ENCODE measurements around the gene ZNF771.

The ZNF771 gene

DNA sequence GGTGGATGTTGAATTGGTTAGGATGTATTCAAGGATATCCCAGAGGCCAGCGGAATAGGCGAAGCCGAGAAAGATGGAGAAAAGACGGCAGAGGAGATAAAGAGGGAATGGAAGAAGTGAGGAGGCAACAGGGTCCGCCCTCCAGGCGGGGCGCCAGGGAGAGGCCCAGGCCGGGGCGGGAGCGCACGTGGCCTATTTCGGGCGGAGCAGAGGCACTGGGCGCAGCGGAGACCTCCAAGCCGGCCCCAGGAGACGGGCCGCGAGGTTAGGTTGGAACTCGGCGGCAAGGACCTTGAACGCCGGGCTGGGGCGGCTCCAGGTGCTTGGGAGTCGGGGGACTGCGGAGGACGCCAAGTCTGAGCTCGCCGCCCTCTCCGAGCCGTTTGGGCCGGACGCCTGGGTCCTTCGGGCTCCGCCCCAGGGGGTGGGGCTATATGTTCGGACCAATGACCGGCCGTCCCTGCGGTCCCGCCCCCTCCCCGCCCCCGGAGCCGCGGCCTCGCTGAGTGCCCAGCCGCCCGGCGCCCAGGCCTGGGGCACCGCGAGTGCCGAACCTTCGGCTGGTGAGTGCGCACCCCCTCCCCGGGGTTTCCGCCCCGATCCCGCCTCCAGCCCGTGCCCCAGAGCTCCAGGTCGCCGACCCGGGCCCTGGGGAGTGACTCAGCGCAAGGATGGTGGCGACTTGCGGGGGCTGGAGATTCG, at the start of gene ZNF771:
Gene ZNF771, plus strand, starts transcription at position 505 of the 702 bp plus-strand sequence. CDS start 448 bp downstream, outside the sequence.
- peak; percentile 90 for DNase-seq (ENCODE audit: low spot score)

DNA sequence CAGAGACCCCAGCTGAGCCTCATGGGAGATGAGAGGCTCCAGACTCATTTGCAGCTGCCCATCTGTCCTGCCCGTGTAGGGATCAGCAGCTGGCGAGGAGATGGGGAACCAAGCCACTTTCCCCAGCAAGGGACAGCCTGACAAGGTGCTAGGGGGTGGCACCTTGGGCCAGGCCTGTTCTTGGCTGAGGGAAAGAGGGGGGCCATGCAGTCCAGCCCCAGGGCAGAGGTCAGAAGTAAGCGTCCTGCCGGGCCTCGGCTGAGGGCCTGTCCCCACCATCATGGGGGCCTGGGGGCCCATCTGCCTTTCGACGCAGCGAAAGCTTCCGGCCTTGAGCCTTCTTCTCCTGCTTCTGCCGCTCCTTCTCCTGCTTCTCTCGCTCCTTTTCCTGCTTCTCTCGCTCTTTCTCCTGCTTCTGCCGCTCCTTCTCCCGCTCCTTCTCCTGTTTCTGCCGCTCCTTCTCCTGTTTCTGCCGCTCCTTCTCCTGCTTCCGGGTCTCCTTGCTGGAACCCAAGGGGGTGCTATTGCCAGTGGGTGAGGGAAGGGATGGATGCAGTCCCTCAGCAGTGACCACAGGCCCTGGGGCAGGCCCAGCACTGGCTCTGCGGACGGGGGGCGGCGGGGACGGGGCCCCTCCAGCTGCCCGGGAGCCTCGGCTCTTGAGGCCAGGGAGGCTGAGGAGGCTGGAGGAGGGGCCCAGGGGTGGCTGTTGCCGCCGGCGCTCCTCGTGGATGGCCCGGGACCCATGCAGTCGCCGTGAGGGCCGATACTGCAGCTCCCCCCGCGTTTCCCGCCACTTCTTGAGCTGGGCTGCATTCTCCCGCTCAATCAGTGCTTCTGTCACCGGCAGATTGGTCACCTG, 49.5 kb upstream of the ZNF771 start:
- no peak for DNase-seq (ENCODE audit: low spot score)

DNA sequence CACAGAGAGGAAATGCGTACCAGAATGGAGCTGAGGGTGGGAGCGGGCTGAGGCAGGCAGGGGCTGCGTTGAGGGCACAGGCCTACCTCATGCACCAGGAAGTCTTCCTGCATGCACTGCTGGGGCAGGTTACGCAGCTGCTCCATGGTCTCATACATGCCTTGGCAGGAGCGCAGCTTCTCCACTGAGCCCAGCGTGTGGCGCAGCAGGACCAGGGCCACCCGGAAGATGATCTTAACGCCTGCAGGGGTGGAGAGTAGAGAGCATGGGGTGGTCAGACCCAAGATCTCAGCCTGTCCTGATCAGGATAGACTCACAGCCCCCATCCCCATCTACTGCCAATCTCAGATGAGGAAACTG, 48.8 kb upstream of the ZNF771 start:
- no peak for DNase-seq (ENCODE audit: low spot score)

DNA sequence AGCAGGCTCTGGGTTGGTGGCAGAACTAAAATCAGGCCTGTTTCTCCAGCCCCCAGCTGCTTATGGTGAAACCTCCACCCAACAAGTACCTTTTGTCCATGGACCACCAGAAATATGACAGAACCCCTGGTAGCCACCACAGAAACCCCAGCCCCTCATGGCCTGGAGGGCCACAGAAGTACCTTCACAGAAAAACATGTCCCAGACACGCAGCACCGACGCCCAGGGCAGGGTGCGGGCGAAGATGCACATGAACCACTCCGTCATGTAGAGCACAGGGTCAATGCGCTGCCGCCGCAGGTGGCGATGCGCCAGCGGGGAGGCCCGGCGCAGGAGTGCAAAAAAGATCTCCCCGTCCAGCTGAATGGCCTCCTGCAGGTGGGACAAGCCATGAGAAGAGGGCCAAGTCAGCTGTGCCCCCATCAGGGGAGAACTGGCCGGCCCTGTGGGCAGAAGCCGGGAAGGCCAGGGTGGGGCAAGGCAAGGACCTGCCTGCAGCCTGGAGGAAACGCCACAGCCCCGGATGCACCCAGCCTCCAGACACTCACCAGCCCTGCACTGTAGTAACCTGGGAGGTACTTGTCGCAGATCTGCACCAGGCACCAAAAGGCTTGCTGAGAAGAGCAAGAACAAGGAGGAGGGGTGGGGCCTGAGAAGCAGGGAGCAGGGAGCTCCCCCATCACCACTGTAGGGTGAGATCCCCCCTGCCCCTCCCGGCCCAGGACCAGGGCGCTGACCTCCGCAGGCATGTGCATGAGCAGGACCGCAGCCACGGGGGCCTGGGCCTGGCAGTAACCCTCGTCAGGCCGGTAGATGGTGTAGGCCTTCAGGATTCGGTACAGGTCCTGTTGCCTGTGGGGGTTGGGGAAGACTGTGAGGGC, 48.2 kb upstream of the ZNF771 start:
- DNase-seq (ENCODE audit: low spot score): no peak

DNA sequence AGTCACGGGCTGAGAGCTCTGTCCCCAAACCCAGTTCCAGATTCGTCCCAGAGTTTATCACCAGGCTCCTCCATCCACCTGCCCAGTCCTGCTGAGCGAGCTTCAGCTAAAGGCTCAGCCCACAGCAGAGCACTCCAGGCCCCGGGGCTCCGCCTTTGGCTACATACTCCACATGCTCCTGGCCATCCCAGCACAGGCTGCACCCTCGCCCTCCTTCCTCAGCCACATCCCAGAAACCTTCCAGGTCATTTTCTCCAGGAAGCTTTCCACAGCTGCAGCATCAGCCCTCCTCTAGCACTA, 47.6 kb upstream of the ZNF771 start:
- DNase-seq (ENCODE audit: low spot score): no peak

DNA sequence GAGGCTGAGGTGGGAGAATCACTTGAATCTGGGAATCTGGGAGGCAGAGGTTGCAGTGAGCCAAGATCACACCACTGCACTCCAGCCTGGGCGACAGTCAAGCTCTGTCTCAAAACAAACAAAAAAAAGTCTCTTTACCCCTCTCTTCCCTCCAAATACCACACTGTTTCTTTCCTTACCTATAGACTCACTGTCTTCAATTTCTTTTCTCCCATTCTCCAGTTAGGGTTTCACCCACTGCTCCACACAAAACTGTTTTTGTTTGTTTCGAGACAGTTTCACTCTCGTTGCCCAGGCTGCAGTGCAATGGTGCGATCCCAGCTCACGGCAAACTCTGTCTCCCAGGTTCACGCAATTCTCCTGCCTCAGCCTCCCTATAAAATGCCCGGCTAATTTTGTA, 46.2 kb upstream of the ZNF771 start:
- no peak for DNase-seq (ENCODE audit: low spot score)

DNA sequence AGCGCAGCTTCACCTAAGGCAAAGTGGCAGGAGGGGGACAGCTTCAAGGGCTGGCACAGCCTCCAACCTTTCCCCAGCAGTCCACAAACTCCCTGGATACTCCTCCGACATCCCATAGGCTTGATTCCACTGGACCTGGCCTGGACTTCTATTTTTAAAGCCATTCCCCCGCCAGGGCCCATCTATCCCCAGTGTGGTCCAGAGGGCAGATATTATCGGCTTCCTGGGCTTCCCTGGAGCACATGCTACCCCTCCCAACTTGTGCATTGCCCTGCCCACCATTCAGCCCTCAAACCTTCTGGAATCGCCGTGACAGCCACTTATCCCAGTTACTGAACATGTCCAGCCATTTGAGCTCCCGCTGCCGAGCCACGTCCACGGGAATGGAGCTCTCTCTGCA, 42.2 kb upstream of the ZNF771 start:
- no peak for DNase-seq (ENCODE audit: low spot score)

DNA sequence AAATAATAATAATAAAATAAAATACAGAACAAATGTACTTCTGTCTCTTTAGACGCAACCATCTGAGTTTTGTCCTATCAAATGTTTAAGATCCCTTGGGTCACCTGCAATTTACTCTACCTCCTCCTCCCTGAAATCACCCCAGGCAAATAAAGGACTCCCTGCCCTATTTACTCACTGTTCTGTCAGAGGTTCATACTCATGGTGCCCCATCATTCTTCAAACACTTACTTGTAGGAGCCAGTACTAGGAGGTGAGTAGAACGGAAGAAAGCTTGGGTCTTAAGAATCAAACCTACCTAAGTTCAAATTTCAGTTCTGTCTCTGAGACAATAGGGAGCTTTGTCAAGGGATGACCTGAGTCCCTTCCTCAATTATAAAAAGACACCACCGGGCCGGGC, 40.9 kb upstream of the ZNF771 start:
- no peak for DNase-seq (ENCODE audit: low spot score)

DNA sequence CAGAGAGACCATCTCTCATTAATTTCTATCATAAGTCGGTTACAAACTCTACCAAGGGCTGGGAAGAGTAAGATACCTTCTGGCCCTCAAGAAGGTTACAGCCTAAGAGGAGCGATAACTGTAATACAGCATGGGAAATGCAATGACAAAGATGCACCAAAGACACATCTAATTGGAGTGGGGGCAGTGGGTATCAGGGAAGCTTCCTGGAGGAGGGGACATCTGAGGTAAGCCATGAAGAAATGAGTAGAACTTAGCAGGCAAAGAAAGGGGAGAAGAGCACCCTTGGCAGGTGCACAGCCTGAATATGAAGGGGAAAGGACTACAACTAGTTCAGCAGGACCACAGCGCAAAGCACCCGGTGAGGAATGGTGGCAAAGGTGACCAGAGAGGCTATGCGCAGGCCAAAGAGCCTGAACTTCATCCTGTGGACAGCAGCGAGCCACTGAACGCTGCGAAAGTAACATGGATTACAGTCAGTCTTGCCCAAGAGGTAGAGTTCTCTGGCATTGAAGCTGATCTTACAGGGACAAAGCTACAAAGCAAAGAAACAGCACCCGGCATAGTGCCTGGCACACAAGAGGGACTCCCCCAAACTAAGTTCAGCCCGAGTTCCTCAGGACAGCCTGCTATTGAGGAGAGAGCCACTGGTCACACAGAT, 39.9 kb upstream of the ZNF771 start:
- DNase-seq (ENCODE audit: low spot score): no peak

DNA sequence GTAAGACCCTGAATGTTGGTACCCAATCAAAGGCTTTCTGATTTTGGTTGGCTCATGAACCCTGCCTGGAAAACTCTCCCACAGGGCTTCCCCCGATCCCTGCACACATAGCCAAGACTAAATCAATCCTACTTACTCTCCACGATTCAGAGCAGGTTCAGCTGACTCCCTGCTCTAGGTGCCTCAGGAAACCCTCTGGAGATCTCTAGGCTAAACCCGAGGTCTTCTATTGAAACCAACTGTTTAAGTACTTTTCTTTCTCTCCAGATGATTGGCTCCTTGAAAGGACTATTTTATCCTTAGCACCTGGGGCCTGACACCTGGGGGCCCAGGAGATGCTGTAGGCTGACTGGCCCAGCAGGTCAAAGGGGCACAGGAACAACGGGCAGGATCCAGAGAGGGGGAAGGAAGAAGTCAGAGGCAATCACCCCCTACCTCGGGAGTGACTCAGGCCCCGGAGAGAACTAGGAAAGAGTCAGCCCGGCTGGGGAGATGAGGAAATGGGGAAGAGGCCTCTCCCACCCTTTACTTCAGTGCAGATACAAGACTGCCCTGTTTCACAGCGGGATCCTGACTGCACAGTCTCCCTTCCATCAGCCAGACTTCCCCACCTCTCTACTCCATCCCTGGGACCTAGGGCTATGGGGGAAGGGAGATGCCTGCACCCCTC, 39.1 kb upstream of the ZNF771 start:
- DNase-seq (ENCODE audit: low spot score): peak; percentile 77

DNA sequence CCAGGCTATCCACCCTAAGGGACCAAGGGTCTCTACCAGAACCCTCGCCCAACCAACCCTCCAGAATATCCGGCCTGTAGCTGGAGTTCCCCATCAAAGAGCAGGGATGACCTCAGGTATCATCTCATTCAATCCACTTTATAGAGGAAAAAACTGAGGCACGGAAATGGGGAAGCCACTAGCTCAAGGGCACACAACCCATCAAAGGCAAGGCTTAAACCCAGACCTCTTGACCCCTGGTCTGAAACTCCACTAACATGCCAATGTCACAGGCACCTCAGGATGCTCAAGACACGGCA, 38.7 kb upstream of the ZNF771 start:
- peak; percentile 1 for DNase-seq (ENCODE audit: low spot score)

DNA sequence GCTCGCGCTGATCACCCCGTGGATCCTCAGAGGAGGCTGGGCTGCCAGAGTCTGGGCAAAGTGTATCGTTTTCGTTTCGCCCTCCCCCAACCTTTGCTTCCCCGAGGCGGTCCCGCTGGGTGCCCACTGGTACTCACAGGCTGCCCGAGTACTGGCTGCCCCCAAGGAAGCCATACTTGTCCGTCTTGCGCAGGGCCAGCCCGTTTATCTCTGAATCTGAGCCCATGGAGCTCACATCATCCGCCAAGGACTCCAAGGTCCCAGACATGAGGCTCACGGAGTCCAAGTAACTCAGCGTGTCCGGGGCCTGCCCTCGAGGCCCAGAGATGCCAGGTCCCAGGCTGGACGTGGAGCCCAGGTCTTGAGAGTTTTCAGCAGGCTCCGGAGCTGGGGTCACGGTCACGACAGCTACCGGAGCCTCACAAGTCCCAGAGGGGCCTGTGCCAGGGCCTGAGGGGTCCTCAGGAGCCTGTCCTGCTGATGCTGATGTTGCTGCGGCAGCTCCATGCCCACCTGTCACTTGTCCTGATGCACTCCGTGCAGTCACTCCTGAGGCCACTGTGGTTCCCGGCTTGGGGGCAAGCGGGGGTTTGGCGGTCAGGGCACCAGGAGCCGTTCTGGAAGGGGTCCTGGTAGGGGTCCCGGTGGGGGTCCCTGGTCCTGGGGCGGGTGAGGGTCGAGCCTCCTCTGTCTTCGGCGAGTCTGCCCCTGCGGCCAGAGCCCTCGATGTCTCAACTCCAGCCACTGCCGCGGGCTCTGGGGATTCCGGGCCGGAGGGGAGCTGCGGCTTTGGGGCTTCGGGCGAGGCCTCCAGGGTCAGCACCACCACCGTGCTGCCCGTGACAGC, 38.1 kb upstream of the ZNF771 start:
- DNase-seq (ENCODE audit: low spot score): peak; percentile 9

DNA sequence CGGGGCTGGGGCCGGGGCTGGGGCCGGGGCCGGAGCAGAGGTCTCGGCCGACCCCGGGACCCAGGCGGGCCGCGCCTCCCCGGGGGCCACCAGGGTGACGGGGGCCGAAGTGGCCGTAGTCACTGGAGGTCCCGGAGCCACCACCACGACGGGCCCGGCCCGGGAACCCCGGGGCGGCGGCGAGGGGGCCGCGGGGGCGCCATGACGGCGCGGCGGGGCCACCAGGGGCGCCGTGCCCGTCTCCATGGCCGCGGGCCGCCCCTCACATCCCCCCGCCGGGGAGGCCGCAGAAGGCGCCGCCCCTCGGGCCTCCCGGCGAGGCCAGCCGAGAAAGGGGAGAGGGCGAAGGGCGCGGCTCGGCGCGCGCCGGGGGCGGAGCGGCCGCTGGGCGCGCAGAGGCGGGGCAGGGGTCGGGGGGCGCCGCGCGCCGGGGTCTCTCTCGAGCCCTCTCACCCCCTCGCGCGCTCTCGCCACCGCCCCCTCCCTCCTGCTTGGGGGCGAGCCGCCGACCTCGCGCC, 37.4 kb upstream of the ZNF771 start:
- no peak for DNase-seq (ENCODE audit: low spot score)

DNA sequence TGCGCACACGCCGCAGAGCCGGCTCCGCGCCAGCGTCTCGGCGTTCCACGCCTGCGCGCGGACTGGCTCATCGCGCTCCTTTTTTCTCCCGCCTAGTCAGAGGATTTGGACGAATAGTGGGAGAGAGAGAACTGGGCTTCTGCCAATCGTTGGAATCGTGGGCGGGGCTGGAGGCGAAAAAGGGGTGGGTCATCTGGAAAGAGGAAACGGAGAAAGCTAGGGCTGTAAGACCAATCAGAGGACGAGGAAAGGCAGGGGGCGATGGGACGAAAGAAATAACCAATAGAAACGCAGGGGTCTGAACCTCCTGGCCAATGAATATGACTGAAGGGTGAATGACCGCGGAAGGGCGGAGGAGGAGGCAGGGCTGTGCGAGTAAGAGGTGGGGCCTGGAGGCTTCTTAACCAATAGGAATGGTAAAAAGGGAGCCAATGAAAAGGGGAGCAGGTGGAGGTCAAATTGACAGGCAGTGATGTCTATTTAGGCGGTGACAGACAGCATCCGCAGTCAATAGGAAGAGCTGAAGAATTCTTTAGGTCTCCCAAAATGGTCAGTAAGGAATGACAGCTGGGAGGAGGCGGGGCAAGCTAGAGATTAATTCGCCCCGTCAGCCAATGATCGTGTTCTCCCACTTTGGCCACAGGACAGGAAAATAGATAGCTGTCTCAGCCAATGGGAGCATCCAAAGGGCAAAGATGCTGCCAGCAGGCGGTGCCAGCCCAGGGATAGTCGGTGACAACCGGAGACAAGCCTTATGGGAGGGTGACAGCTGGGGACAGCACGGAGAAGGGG, 36.8 kb upstream of the ZNF771 start, which contains the start of gene TBC1D10B:
Gene TBC1D10B, minus strand, starts transcription at position 39 of the 792 bp plus-strand sequence. CDS start 311 bp downstream, outside the sequence.
- peak; percentile 100 for DNase-seq (ENCODE audit: low spot score)

DNA sequence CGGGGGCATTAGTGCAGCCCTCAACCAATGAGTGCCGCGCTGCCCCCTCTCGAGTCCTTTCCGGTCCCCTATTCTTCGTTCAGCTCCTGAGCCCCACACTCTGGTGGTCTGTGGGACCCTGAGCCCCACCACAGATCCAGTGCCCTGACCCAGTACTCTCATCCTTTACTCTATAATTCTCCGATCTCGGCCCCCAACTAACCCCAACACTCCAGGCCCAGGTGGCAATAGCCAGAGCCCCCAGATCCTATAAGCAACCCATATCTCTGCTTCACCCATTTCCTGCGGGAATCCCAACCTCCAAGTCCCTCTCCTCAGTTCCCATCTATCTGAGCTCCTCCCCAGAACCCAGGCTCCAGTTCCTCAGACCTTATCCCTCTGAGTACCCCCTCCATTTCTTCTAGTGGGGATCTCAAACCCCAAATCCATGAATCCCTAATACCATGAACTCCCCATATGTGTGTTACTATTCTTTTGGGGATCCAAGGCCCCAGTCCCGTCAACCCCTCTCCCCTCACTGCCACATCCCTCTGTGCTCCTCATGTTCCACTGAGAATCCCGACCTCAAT, 36.1 kb upstream of the ZNF771 start:
- DNase-seq (ENCODE audit: low spot score): no peak

DNA sequence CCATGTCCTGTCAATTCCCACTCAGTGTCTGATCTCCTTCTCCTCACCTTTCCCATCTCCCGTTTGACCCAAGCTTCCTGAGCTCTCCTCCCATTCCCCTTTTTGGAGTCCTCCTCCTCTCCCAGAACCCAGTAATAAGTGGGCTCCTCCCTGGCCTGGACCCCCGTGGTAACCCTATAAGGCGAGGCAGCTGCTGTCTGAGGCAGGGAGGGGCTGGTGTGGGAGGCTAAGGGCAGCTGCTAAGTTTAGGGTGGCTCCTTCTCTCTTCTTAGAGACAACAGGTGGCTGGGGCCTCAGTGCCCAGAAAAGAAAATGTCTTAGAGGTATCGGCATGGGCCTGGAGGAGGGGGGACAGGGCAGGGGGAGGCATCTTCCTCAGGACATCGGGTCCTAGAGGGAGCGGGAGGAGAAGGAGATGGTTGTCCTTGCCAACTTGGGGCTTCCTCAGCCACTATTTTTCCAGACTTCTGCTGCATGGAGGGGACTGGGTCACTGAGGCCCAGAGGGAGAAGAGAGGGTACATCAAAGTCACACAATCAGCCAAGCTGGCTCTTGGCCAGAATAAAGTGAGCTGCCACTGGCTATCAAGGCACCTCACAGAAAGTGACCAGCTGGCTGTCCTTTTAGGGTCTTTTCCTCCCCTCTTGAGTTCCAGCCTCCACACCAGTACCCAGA, 35.2 kb upstream of the ZNF771 start:
- DNase-seq (ENCODE audit: low spot score): no peak

DNA sequence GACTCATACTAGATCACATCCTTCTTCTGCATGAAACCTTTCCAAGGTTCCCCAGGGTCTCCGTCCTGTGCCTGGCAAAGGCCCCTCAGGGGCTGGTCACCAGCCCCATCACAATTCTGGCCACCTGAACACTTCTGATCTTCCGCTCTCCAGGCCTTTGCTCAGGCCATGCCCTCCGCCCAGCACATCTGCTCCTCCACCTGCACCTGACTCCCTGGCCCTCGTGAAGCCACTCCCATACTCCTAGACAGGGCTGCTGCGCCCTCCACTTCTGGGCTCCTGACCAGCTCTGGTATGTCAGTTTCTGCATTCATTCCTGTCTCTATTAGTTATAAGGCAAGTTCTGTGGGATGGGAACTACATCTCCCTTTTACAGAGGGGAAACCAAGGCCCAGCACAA, 34.7 kb upstream of the ZNF771 start:
- no peak for DNase-seq (ENCODE audit: low spot score)

DNA sequence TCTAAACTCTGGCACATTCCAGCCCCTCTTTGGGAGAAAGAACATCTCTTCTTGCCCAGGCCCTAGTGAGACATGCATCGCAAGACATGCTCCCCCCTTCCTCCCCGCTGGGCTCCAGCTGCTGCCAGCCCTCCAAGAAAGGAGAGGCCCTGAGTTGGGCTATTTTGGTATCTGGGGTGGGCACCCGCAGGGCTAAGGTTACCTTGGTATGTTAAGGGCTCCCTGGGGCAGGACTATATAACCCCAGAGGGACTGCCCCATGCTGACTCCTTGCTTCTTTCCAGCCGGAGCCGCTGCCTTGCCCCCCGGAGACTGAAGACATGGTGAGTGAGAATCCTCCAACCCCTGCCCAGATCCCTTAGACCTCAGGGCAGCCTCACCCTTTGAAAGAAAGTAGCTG, 32.9 kb upstream of the ZNF771 start, which contains the start of gene MYL11:
Gene MYL11, plus strand, starts transcription at position 265 of the 400 bp plus-strand sequence. Its CDS starts 56 bp downstream, at position 321.
- no peak for DNase-seq (ENCODE audit: low spot score)

DNA sequence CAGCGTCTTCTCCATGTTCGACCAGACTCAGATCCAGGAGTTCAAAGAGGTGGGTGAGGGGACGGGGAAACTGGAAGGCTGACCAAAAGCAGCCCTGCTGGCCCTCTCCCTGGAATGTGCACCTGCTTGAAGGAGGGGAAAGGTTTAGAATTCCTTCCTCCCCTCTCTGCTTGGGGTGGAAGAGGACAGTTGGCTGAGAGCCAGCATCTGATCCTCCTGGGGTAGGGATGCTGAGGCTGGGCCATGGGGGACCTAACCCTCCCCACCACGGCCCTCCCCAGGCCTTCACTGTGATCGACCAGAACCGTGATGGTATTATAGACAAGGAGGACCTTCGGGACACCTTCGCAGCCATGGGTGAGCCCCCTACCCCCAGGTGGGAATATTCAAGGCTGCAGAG, 31.5 kb upstream of the ZNF771 start:
- DNase-seq (ENCODE audit: low spot score): no peak

Data from kidney tubule cell (primary cell).